Measurements from ENCODE around the gene SFTPA2. TPM values are rescaled to one million over a fixed set of nuclear protein-coding genes. Genes with fewer than 3 reads are reported as not detected.
"Not testable (repeated sequence)": the region's sequence is repeated elsewhere in the genome, so short reads cannot be mapped to it uniquely, and the experiment has no call there.

SFTPA2 gene
- total RNA-seq, 2 experiments from 2014 or later = not detected

- no peak for DNase-seq
- no peaks in the 10 kb centered on the region for H3K36me3 Mint-ChIP-seq
- no peaks in the 10 kb centered on the region for H3K27me3 Mint-ChIP-seq
- no peaks in the 10 kb centered on the region for H3K9me3 Mint-ChIP-seq
- H3K4me1 Mint-ChIP-seq = no peaks in the 10 kb centered on the region
- no peak overlapping the region for H3K27ac Mint-ChIP-seq
- no peak overlapping the region for H3K4me3 Mint-ChIP-seq
Observed at GRCh38 chr10:79542626-79543025, 17.6 kb downstream of the SFTPA2 start.

- not testable (repeated sequence) for DNase-seq, H3K4me1 Mint-ChIP-seq, H3K9me3 Mint-ChIP-seq, H3K4me3 Mint-ChIP-seq, H3K36me3 Mint-ChIP-seq, H3K27ac Mint-ChIP-seq, H3K27me3 Mint-ChIP-seq
Observed at GRCh38 chr10:79540930-79541329, 19.3 kb downstream of the SFTPA2 start.

GRCh38 chr10:79538311-79538710 lies 21.9 kb downstream of the SFTPA2 start:
- not testable (repeated sequence) for H3K9me3 Mint-ChIP-seq, H3K4me1 Mint-ChIP-seq, H3K36me3 Mint-ChIP-seq, DNase-seq, H3K4me3 Mint-ChIP-seq, H3K27me3 Mint-ChIP-seq, H3K27ac Mint-ChIP-seq

- H3K4me3 Mint-ChIP-seq, H3K4me1 Mint-ChIP-seq: not testable (repeated sequence)
Observed at GRCh38 chr10:79533903-79534175, 26.4 kb downstream of the SFTPA2 start.

GRCh38 chr10:79533142-79533902 lies 26.9 kb downstream of the SFTPA2 start:
- not testable (repeated sequence) for H3K36me3 Mint-ChIP-seq, H3K4me1 Mint-ChIP-seq, DNase-seq, H3K4me3 Mint-ChIP-seq, H3K27me3 Mint-ChIP-seq, H3K27ac Mint-ChIP-seq, H3K9me3 Mint-ChIP-seq

More at GRCh38 chr10:79533903-79534175, 26.4 kb downstream of the SFTPA2 start:
- not testable (repeated sequence) for H3K36me3 Mint-ChIP-seq, H3K27me3 Mint-ChIP-seq, DNase-seq, H3K27ac Mint-ChIP-seq, H3K9me3 Mint-ChIP-seq

GRCh38 chr10:79528261-79528660 lies 31.9 kb downstream of the SFTPA2 start:
- not testable (repeated sequence) for H3K36me3 Mint-ChIP-seq, H3K4me3 Mint-ChIP-seq, H3K27ac Mint-ChIP-seq, H3K9me3 Mint-ChIP-seq, DNase-seq, H3K4me1 Mint-ChIP-seq, H3K27me3 Mint-ChIP-seq

- DNase-seq, H3K4me3 Mint-ChIP-seq, H3K9me3 Mint-ChIP-seq, H3K27ac Mint-ChIP-seq, H3K36me3 Mint-ChIP-seq, H3K27me3 Mint-ChIP-seq, H3K4me1 Mint-ChIP-seq: not testable (repeated sequence)
Observed at GRCh38 chr10:79525049-79525710, 35.0 kb downstream of the SFTPA2 start.

- not testable (repeated sequence) for H3K27ac Mint-ChIP-seq, H3K36me3 Mint-ChIP-seq, H3K4me3 Mint-ChIP-seq, H3K27me3 Mint-ChIP-seq, H3K4me1 Mint-ChIP-seq, H3K9me3 Mint-ChIP-seq, DNase-seq
Observed at GRCh38 chr10:79523157-79523853, 36.9 kb downstream of the SFTPA2 start.

GRCh38 chr10:79522464-79522863 lies 37.7 kb downstream of the SFTPA2 start:
- H3K36me3 Mint-ChIP-seq, H3K4me1 Mint-ChIP-seq, DNase-seq, H3K9me3 Mint-ChIP-seq, H3K4me3 Mint-ChIP-seq, H3K27ac Mint-ChIP-seq, H3K27me3 Mint-ChIP-seq: not testable (repeated sequence)

- not testable (repeated sequence) for H3K4me1 Mint-ChIP-seq, H3K9me3 Mint-ChIP-seq, H3K36me3 Mint-ChIP-seq, H3K27me3 Mint-ChIP-seq, H3K27ac Mint-ChIP-seq, DNase-seq, H3K4me3 Mint-ChIP-seq
Observed at GRCh38 chr10:79521751-79522150, 38.5 kb downstream of the SFTPA2 start.

GRCh38 chr10:79517567-79517966 lies 42.6 kb downstream of the SFTPA2 start:
- DNase-seq = not testable (repeated sequence)

GRCh38 chr10:79516532-79517205 lies 43.5 kb downstream of the SFTPA2 start:
- not testable (repeated sequence) for H3K9me3 Mint-ChIP-seq, H3K27me3 Mint-ChIP-seq, H3K4me1 Mint-ChIP-seq, H3K4me3 Mint-ChIP-seq, DNase-seq, H3K36me3 Mint-ChIP-seq, H3K27ac Mint-ChIP-seq

More at GRCh38 chr10:79517567-79517966, 42.6 kb downstream of the SFTPA2 start:
- not testable (repeated sequence) for H3K27me3 Mint-ChIP-seq, H3K4me3 Mint-ChIP-seq, H3K36me3 Mint-ChIP-seq, H3K4me1 Mint-ChIP-seq, H3K9me3 Mint-ChIP-seq, H3K27ac Mint-ChIP-seq

GRCh38 chr10:79511891-79512583 lies 48.2 kb downstream of the SFTPA2 start, which contains the start of gene EIF5AL1:
EIF5AL1 (plus strand) TSS chr10:79512533; CDS start chr10:79512650, 117 bp downstream.
- H3K4me3 Mint-ChIP-seq, H3K4me1 Mint-ChIP-seq, H3K36me3 Mint-ChIP-seq, DNase-seq, H3K27me3 Mint-ChIP-seq, H3K27ac Mint-ChIP-seq, H3K9me3 Mint-ChIP-seq: not testable (repeated sequence)

GRCh38 chr10:79509934-79510508 lies 50.2 kb downstream of the SFTPA2 start:
- not testable (repeated sequence) for H3K27ac Mint-ChIP-seq, H3K4me1 Mint-ChIP-seq, DNase-seq, H3K27me3 Mint-ChIP-seq, H3K9me3 Mint-ChIP-seq, H3K4me3 Mint-ChIP-seq, H3K36me3 Mint-ChIP-seq
